Gastroesophageal sphincter (tissue), 3 donors: Measurements from ENCODE around the gene MAPK1IP1L.

Experiments
- EP300 ChIP-seq: sonication (generic); formaldehyde crosslinking; IDR thresholded peaks from one replicate; pipeline ENCODE4 v1.6.1; 2017; ENCODE audit warnings: antibody characterized with exemption, mild to moderate bottlenecking
- POLR2A ChIP-seq, 2 donors: fragments of 450-650 bp; IDR thresholded peaks; one replicate each; pipeline ENCODE4 v1.6.1; 2017; ENCODE audit warnings: antibody characterized with exemption in 2 of 2, mild to moderate bottlenecking in 2 of 2, moderate library complexity in 1 of 2
- TF ChIP-seq, protein P1 (sequence below), 4 experiments: fragments of 200-600 bp in 2 of 4; fragments of 450-650 bp in 2 of 4; sonication (generic) in 1 of 4; IDR thresholded peaks; one replicate each; pipeline ENCODE4 v1.5.1; 2017 to 2019; ENCODE audit warnings: antibody characterized with exemption in 4 of 4, mild to moderate bottlenecking in 2 of 4, moderate library complexity in 2 of 4

DNA sequence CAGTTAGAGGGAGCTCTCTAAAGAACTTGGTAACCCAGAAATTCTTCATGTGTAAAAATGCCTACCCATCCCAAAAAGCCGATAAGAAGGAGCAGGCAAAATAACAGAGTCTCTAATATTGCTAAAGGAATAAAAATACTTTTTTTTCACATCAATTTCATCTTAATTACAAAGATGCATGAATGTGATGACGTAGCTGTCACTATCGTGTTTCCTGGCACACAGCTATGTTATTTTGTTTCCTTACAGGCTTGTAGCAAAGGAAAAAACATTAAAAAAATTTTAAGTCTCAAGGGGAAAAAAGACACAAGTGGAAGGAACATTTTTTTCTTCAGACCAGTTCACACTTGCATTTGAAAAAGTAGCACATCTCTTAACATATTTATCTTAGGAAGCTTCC, 67.3 kb downstream of the MAPK1IP1L start:
- TF ChIP-seq, protein P1, sequence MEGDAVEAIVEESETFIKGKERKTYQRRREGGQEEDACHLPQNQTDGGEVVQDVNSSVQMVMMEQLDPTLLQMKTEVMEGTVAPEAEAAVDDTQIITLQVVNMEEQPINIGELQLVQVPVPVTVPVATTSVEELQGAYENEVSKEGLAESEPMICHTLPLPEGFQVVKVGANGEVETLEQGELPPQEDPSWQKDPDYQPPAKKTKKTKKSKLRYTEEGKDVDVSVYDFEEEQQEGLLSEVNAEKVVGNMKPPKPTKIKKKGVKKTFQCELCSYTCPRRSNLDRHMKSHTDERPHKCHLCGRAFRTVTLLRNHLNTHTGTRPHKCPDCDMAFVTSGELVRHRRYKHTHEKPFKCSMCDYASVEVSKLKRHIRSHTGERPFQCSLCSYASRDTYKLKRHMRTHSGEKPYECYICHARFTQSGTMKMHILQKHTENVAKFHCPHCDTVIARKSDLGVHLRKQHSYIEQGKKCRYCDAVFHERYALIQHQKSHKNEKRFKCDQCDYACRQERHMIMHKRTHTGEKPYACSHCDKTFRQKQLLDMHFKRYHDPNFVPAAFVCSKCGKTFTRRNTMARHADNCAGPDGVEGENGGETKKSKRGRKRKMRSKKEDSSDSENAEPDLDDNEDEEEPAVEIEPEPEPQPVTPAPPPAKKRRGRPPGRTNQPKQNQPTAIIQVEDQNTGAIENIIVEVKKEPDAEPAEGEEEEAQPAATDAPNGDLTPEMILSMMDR (IDR thresholded peaks at IDR 0.05), result no peak
- no peak for TF ChIP-seq POLR2A (IDR thresholded peaks at IDR 0.05)
- TF ChIP-seq EP300, result no peak
